GM04503 (cell line): Measurements from ENCODE around the gene SEC61A1.
A peak's percentile ranks its signal among the peaks of the same experiment; 100 is the strongest.

Source experiments
- DNase-seq: peaks from one replicate; pipeline ENCODE4 v3.0.0-alpha.2; 2012; ENCODE audit warnings: low read depth

SEC61A1 gene

GRCh38 chr3:128051837-128052594 is at the start of gene SEC61A1:
TSS of gene SEC61A1 (plus strand) at chr3:128052437. CDS start at chr3:128052553, 116 bp downstream.
- peak; percentile 67 for DNase-seq

GRCh38 chr3:128004661-128005060 is 47.6 kb upstream of the SEC61A1 start:
- no peak for DNase-seq

GRCh38 chr3:128006061-128007032 is 45.9 kb upstream of the SEC61A1 start:
- DNase-seq: no peak

DNA sequence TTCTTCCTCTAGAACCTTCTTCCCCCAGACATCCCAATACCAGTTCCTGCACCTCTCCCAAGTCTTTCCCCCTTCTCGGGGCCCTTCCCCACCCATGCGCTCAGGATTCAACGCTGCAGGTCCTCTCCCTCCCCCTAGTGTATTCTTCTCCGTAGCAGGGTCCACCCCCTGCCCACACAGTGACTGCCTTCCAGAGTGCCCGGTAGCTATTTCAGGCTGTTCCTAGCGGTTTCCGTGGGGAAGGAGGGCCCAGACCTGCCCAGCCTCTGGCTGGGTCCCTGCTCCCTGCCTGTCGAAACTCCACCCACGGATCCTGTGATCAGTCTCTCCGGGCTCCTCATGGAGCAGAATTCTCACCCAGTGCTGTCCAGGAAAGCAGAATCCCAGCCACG is 45.2 kb upstream of the SEC61A1 start:
- DNase-seq: no peak

- peak; percentile 62 for DNase-seq
These were observed 42.0 kb upstream of the SEC61A1 start for GRCh38 chr3:128009952-128010846.

GRCh38 chr3:128011140-128011539 is 41.1 kb upstream of the SEC61A1 start:
- DNase-seq: no peak

DNA sequence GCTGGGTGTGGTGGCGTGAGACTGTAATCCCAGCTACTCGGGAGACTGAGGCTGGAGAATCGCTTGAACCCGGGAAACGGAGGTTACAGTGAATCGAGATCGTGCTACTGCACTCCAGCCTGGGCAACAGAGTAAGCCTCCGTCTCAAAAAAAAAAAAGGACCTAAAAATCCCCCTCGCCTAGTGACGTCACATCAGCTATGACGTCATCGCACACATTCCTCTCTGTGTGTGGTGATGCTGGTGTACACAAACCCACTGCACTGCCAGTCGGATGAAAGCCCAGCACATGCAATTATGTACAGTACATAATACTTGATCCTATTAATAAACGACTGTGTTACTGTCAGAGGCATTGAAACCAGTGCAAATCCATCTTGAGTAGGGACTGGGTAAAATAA is 40.2 kb upstream of the SEC61A1 start:
- DNase-seq: no peak

GRCh38 chr3:128014548-128014947 is 37.7 kb upstream of the SEC61A1 start:
- DNase-seq: no peak

- DNase-seq: no peak
These were observed 35.7 kb upstream of the SEC61A1 start for GRCh38 chr3:128016502-128016901.

GRCh38 chr3:128021768-128022372 is 30.4 kb upstream of the SEC61A1 start:
- no peak for DNase-seq

DNA sequence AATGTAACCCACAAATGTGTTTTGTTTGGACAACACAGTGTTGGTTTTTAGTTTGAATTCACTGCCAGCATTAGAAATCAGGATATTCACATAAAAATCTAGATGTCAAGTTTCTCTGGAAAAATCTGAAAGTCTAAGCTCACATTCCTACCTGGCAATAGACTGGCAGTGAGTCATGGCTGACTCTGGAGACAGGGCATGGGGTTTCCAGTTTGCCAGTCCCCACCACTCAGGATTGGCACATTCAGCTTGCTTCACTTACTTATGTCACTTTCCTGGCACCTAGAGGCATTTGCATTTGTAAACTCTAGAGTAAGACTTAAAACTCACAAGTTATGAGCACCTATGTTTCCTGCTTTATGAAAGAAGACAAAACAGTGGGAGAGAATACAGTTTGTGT is 19.1 kb upstream of the SEC61A1 start:
- no peak for DNase-seq

- DNase-seq: no peak
These were observed 16.1 kb upstream of the SEC61A1 start for GRCh38 chr3:128036119-128036518.

DNA sequence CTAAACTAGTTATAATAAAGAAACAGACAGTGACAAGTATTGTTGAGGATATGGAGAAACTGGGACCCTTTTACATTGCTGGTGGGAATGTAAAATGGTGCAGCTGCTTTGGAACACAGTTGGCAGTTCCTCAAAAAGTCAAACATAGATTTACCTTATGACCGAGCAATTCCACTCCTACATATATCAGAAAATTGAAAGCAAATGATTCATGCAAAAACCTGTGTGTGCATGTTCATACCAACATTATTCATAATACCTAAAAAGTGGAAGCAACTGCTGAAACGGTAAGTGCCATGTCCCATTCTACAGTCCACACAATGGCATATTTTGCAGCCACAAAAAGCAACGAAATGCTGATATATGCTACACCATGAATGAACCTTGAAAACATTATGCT is 12.2 kb upstream of the SEC61A1 start:
- no peak for DNase-seq

DNA sequence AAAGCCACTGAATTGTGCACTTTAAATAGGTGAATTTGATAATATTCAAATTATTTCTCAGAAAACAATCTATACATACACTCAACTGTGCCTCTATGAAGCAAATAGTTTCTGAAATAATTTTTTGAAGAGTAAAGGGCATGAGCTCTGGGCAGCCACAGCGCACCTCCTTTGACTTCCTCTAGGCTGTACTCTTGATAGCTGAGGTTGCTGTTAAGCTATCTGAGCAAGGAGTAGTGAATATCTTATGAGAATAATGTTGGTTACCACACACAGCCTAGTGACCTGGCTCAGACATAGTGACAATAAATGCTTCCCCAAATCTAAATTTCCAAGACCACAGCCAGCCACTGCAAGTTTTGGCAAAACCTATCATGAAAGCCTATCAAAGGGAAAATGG is 11.6 kb upstream of the SEC61A1 start:
- no peak for DNase-seq

DNA sequence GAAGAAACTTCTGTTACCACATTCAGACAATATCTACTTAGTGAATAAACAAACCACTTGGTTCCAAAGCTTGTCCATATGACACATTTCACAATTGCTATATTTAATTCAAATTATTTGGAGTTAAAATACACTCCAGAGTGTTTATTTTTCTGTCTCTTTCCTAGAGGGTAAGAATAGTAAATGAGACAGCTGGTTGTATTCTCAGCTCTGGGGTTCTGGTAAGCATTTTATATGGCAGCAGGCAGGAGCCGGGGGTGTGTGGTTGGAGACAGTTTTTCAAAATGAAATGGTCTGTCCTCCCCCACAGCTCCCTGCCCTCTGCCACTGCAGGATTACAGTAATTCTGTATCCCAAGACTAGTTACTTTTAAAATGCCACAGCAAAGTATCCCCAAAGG is 10.9 kb upstream of the SEC61A1 start:
- no peak for DNase-seq

DNA sequence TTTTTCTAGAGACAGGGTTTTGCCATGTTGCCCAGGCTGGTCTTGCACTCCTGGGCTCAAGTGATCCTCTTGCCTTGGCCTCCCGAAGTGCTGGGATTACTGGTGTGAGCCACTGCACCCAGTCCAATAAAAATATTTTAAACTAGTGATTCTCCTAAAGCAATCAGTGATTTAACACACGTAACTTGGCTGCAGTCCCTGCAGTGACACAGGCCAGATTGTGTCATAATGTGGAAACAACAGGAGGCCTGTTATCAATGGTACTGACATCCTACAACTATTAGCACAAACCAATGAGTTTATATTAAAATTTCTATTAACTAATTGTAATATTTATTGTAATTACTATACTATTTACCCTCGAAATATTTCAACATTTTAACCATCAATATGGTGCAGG is 1.6 kb upstream of the SEC61A1 start:
- DNase-seq: no peak

GRCh38 chr3:128051459-128051836 is 789 bp upstream of the SEC61A1 start:
- DNase-seq: no peak

- no peak for DNase-seq
These were observed 536 bp downstream of the SEC61A1 start for GRCh38 chr3:128052595-128053351.

- no peak for DNase-seq
These were observed 1.4 kb downstream of the SEC61A1 start for GRCh38 chr3:128053614-128054013.

GRCh38 chr3:128054367-128054766 is 2.1 kb downstream of the SEC61A1 start:
- DNase-seq: peak; percentile 28

DNA sequence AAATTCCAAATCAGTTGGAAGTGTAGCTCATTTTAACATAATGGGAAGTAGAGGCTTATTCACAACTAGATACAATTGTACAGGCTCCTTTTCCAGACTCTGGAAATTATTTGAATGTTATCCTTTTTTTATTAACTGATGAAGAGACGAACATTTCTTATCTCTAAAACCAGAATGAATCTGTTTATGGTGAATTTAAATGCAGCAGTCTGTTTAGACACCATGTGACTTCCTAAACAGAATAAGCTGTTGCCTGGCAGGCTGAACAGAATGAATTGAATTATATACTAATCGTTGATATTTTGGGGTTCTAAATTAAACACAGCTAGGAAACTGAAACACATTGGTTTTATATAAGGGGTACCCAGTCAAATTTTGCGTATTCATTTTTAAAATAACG is 4.0 kb downstream of the SEC61A1 start:
- DNase-seq: no peak
